ENCODE results near the gene TBC1D13.
"Not testable (repeated sequence)": the region's sequence is repeated elsewhere in the genome, so short reads cannot be mapped to it uniquely, and the experiment has no call there.

The TBC1D13 gene

DNA sequence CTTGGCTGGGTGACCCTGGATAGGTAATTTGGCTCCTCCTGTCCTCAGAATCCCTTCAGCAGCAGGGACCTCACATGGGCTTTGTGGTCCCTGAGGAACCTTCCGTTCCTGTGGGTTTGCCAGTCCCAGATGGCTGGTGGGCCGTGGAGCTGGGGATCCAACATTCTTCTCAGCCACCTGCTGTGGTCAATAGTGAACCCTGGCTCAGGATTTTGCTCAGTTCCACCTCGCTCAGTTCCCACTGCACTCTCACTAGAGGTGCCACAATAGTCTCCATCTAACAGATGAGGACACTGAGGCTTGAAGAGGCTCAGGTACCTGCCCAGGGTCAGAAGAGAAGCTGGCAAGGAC is 59.6 kb downstream of the TBC1D13 start:
- no peak for DNase-seq (ENCODE audit: low spot score)

DNA sequence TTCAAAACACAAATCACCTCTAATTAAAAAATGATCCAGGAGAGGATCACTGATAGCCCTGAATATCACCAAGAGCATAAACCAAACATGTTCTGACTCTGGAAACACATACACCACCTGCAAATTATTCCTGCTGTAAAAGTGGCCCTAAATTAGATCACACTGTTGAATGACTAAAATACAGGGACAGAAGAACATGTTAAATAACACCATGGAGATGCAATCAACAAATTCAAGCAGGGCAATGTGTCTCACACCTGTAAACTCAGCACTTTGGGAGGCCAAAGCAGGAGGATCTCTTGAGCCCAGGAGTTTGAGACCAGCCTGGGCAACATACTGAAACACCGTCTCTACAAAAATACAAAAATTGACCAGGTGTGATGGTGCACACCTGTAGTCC is 60.8 kb downstream of the TBC1D13 start:
- no peak for DNase-seq (ENCODE audit: low spot score)

GRCh38 chr9:128851024-128851423 is 64.0 kb downstream of the TBC1D13 start:
- DNase-seq (ENCODE audit: low spot score), result not testable (repeated sequence)

DNA sequence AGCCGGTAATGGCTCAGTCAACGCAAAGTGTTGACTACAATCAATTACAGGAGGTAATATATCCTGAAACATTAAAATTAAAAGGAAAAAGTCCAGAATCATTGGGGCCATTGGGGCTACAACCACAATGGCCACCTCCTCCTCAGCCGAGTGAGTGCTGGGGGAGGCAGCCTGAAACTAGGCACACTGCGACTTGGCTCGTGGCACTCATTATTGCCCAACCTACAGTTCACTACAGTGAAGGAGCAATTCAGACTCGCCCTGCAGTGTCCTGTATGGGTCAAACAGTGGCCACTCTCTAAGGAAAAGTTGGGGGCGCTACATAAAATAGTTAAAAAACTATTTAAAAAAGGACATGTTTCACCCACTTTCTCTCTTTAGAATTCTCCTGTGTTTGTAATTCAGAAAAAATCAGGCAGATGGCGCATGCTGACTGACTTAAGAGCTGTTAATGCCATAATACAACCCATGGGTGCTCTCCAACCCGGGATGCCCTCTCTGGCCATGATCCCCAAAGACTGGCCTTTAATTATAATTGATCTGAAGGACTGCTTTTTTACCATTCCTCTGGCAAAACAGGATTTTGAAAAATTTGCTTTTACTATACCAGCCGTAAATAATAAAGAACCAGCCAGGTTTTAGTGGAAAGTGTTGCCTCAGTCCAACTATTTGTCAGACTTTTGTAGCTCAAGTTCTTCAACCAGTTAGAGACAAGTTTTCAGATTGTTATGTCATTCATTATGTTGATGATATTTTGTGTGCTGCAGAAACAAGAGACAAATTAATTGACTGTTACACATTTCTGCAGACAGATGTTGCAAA is 64.9 kb downstream of the TBC1D13 start:
- DNase-seq (ENCODE audit: low spot score), result peak; percentile 14

- DNase-seq (ENCODE audit: low spot score), result not testable (repeated sequence)
These were observed 65.6 kb downstream of the TBC1D13 start for GRCh38 chr9:128852646-128853045.

DNA sequence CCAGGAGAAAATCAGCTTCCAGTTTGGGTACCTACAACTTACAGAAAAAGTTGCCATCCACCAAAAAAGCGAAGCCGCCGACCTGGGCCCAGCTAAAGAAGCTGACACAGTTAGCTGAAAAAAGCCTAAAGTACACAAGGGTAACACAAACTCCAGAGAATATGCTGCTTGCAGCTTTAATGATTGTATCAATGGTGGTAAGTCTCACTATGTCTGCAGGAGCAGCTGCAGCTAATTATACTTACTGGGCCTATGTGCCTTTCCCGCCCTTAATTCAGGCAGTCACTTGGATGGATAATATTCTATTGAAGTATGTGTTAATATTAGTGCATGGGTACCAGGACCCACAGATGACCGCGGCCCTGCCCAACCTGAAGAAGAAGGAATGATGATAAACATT is 67.4 kb downstream of the TBC1D13 start:
- DNase-seq (ENCODE audit: low spot score), result not testable (repeated sequence)

GRCh38 chr9:128858476-128858875 is 71.4 kb downstream of the TBC1D13 start:
- not testable (repeated sequence) for DNase-seq (ENCODE audit: low spot score)

Data from CD4-positive, alpha-beta T cell treated with Interleukin-15 for 4 hours (primary cell).